ENCODE data around the gene CREBBP. TPM values are rescaled to one million over a fixed set of nuclear protein-coding genes. Genes with fewer than 3 reads are reported as not detected.

The CREBBP gene
- total and polyA plus RNA-seq, 2 donors (not counting 3 experiments of a cell fraction or from before 2014, with no cell fraction given): 13.8 to 72.7 TPM

DNA sequence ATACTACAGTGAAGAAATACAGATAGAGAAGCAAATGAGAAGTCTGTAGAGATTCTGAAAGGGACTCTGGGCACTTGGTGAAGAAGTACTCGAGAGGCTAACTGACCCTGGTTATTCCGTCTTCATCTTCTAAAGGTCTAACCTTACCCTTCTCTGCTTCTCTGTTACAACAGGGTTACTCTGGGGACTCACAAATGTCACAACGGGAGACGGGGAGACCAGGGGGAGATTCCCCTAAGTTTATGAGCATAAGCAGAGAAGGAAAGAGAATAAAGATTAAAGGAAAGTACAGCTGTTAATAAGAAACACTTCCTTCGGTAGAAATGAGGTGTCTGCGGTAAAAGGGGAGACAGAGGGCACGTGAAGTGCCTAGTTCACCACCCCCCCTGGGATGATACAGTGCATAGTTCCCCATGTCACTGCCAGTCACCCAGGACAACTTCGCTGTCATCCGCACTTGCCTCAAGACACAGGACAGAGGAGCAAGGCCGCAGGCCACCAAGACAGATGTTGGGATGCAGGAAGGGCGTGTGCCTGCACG, 88.0 kb downstream of the CREBBP start:
- dilution Hi-C loops (cut with MboI; ENCODE audit: extremely low pct_ligation_motif_present, low sequenced_read_pairs) (no loop called here), intact Hi-C loops (cut with micrococcal nuclease) (loop anchor here (10.0 kb wide), 1 partner anchor 82 kb away; no protein-coding TSS in a partner anchor)
- H3K9me1 ChIP-seq (replicated peaks; ENCODE audit: control insufficient read depth, extremely low read depth, insufficient read depth, low read length): no peaks in the 10 kb centered on the region
- H3K36me3 ChIP-seq (ENCODE audit: control insufficient read depth in 2 of 2, extremely low read depth in 1 of 2, insufficient read depth in 2 of 2, low read length in 2 of 2): peaks cover 16 to 19% of the 10 kb centered on the region in 2 experiments
- no peak overlapping the region for H3K27ac ChIP-seq (ENCODE audit: insufficient read depth, low read depth, low read length)
- H3K79me2 ChIP-seq (ENCODE audit: control insufficient read depth, insufficient read depth, low read length): peaks cover 48% of the 10 kb centered on the region
- H3K9me3 ChIP-seq (replicated peaks; ENCODE audit: control insufficient read depth, insufficient read depth, low read length): no peaks in the 10 kb centered on the region
- BruUV-seq (replicated peaks): no TSS peak
- H3K4me2 ChIP-seq (ENCODE audit: insufficient read depth, low read length): no peak overlapping the region
- no peak for TF ChIP-seq MYC (IDR thresholded peaks at IDR 0.05; ENCODE audit: low read depth, low read length)
- TF ChIP-seq JUN (IDR thresholded peaks at IDR 0.05; ENCODE audit: borderline replicate concordance, insufficient read depth, insufficient read length, low read depth): no peak
- TF ChIP-seq, protein P1, sequence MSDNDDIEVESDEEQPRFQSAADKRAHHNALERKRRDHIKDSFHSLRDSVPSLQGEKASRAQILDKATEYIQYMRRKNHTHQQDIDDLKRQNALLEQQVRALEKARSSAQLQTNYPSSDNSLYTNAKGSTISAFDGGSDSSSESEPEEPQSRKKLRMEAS (IDR thresholded peaks at IDR 0.05; ENCODE audit: insufficient read depth, insufficient read length): no peak
- no peak for TF ChIP-seq EZH2 (IDR thresholded peaks at IDR 0.05; ENCODE audit: borderline replicate concordance, low read depth, low read length, severe bottlenecking)
- no peak for TF ChIP-seq FOS (IDR thresholded peaks at IDR 0.05; ENCODE audit: borderline replicate concordance, insufficient read depth, low read length)
- TF ChIP-seq POLR2A (IDR thresholded peaks at IDR 0.05; ENCODE audit: low read depth, low read length): no peak
- TF ChIP-seq POLR2AphosphoS5 (IDR thresholded peaks at IDR 0.05; ENCODE audit: insufficient read depth, low read depth, low read length): no peak
- no peak for TF ChIP-seq GATA2 (IDR thresholded peaks at IDR 0.05; ENCODE audit: insufficient read depth, insufficient read length, low read depth, low read length)
- TF ChIP-seq, protein P2, sequence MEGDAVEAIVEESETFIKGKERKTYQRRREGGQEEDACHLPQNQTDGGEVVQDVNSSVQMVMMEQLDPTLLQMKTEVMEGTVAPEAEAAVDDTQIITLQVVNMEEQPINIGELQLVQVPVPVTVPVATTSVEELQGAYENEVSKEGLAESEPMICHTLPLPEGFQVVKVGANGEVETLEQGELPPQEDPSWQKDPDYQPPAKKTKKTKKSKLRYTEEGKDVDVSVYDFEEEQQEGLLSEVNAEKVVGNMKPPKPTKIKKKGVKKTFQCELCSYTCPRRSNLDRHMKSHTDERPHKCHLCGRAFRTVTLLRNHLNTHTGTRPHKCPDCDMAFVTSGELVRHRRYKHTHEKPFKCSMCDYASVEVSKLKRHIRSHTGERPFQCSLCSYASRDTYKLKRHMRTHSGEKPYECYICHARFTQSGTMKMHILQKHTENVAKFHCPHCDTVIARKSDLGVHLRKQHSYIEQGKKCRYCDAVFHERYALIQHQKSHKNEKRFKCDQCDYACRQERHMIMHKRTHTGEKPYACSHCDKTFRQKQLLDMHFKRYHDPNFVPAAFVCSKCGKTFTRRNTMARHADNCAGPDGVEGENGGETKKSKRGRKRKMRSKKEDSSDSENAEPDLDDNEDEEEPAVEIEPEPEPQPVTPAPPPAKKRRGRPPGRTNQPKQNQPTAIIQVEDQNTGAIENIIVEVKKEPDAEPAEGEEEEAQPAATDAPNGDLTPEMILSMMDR (IDR thresholded peaks at IDR 0.05; ENCODE audit: extremely low read depth in 1 of 2, insufficient read depth in 1 of 2, low read depth in 1 of 2, low read length in 2 of 2): no peak
- peaks cover 3% of the 10 kb centered on the region for H4K20me1 ChIP-seq (replicated peaks; ENCODE audit: control insufficient read depth, extremely low read depth, insufficient read depth, low read length)
- DNase-seq (ENCODE audit: low read depth, low spot score) (no peak), FAIRE-seq (no peak)
- H2AFZ ChIP-seq (ENCODE audit: low read depth, low read length): no peak overlapping the region
- H3K27me3 ChIP-seq (ENCODE audit: control insufficient read depth in 2 of 2, insufficient read depth in 2 of 2, low read length in 2 of 2): no peaks in the 10 kb centered on the region
- H3K4me1 ChIP-seq (ENCODE audit: control insufficient read depth, extremely low read depth, insufficient read depth, low read length): no peaks in the 10 kb centered on the region
- no peak overlapping the region for H3K4me3 ChIP-seq (replicated peaks in 1 of 3; ENCODE audit: insufficient read depth in 1 of 3, low read depth in 1 of 3, low read length in 3 of 3)
- no peak overlapping the region for H3K9ac ChIP-seq (replicated peaks; ENCODE audit: extremely low read depth, insufficient read depth, low read length)
- ChIA-PET POLR2A (interaction anchor here (0.6 kb wide), 1 partner anchor 100 kb away, joined by 7 read pairs; no protein-coding TSS in a partner anchor), CTCF (interaction anchor here (1.5 kb wide), 1 partner anchor 16 kb away, joined by 3 read pairs; no protein-coding TSS in a partner anchor)

All from endothelial cell of umbilical vein (primary cell).